NT2/D1 (cell line): ENCODE results near the gene CHRNA1.

Experiments
- DNase-seq: peaks from one replicate; pipeline ENCODE4 v3.0.0-alpha.2; 2011; ENCODE audit warnings: low read depth, low spot score
- H3K27me3 ChIP-seq: 2 replicates; pipeline ENCODE4 v1.6.0; 2011; ENCODE audit warnings: mild to moderate bottlenecking; ENCODE audit not compliant: insufficient read length, insufficient read depth
- H3K36me3 ChIP-seq: 2 replicates; pipeline ENCODE4 v1.6.1; 2011; ENCODE audit warnings: mild to moderate bottlenecking, low read length, mixed read lengths; ENCODE audit not compliant: insufficient read depth, insufficient read length
- H3K4me1 ChIP-seq: 2 replicates; pipeline ENCODE4 v1.5.1; 2011; ENCODE audit not compliant: insufficient read depth, insufficient read length
- H3K4me3 ChIP-seq: 2 replicates; pipeline ENCODE4 v1.5.1; 2011; ENCODE audit warnings: low read depth; ENCODE audit not compliant: insufficient read length
- H3K9ac ChIP-seq: 2 replicates; pipeline ENCODE4 v1.6.0; 2011; ENCODE audit warnings: low read depth; ENCODE audit not compliant: insufficient read length
- H3K9me3 ChIP-seq: 2 replicates; pipeline ENCODE4 v1.5.1; 2011; ENCODE audit warnings: mild to moderate bottlenecking, low read length; ENCODE audit not compliant: insufficient read depth
- SUZ12 ChIP-seq: IDR thresholded peaks from 2 replicates; pipeline ENCODE4 v1.6.1; 2011; ENCODE audit not compliant: insufficient read length, insufficient read depth; ENCODE audit errors: extremely low read depth
- YY1 ChIP-seq: IDR thresholded peaks from 2 replicates; pipeline ENCODE4 v1.6.1; 2011; ENCODE audit not compliant: insufficient read length, insufficient read depth
- ZNF274 ChIP-seq: IDR thresholded peaks from 2 replicates; pipeline ENCODE4 v1.6.1; 2011; ENCODE audit warnings: mild to moderate bottlenecking, low read depth, low read length

Gene CHRNA1

GRCh38 chr2:174797781-174798276 is 33.6 kb upstream of the CHRNA1 start:
- peaks cover 21% of the 10 kb centered on the region for H3K36me3 ChIP-seq
- DNase-seq, result no peak
- TF ChIP-seq SUZ12 (no peak), YY1 (no peak), ZNF274 (no peak)
- no peaks in the 10 kb centered on the region for H3K9me3 ChIP-seq
- H3K4me1 ChIP-seq, result no peaks in the 10 kb centered on the region
- no peak overlapping the region for H3K4me3 ChIP-seq
- no peak overlapping the region for H3K9ac ChIP-seq
- no peaks in the 10 kb centered on the region for H3K27me3 ChIP-seq

- TF ChIP-seq ZNF274 (no peak), YY1 (no peak), SUZ12 (no peak)
- Histone ChIP-seq H3K9ac (no peak overlapping the region), H3K4me3 (no peak overlapping the region), H3K36me3 (peaks cover 16% of the 10 kb centered on the region), H3K4me1 (peaks cover 4% of the 10 kb centered on the region), H3K9me3 (no peaks in the 10 kb centered on the region), H3K27me3 (no peaks in the 10 kb centered on the region)
- peak; percentile 88 for DNase-seq
Observed at GRCh38 chr2:174796319-174796771, 32.1 kb upstream of the CHRNA1 start.

GRCh38 chr2:174794851-174795374 is 30.6 kb upstream of the CHRNA1 start:
- Histone ChIP-seq H3K4me3 (no peak overlapping the region), H3K9me3 (no peaks in the 10 kb centered on the region; the same call in 1 of the 2 replicates), H3K9ac (no peak overlapping the region), H3K36me3 (peaks cover 10% of the 10 kb centered on the region), H3K27me3 (no peaks in the 10 kb centered on the region), H3K4me1 (peaks cover 4% of the 10 kb centered on the region)
- no peak for TF ChIP-seq ZNF274
- TF ChIP-seq SUZ12, result no peak
- TF ChIP-seq YY1, result no peak
- no peak for DNase-seq

- no peaks in the 10 kb centered on the region for H3K27me3 ChIP-seq
- no peak overlapping the region for H3K9ac ChIP-seq
- peaks cover 10% of the 10 kb centered on the region; the same call in 1 of the 2 replicates for H3K9me3 ChIP-seq
- no peaks in the 10 kb centered on the region for H3K36me3 ChIP-seq
- H3K4me1 ChIP-seq, result peaks cover 7% of the 10 kb centered on the region
- TF ChIP-seq SUZ12 (no peak), YY1 (no peak), ZNF274 (no peak)
- no peak overlapping the region for H3K4me3 ChIP-seq
- no peak for DNase-seq
Observed at GRCh38 chr2:174792309-174793025, 28.2 kb upstream of the CHRNA1 start.

GRCh38 chr2:174791746-174792280 is 27.5 kb upstream of the CHRNA1 start:
- Histone ChIP-seq H3K9me3 (peaks cover 10% of the 10 kb centered on the region; the same call in 1 of the 2 replicates), H3K4me1 (peaks cover 7% of the 10 kb centered on the region), H3K27me3 (no peaks in the 10 kb centered on the region), H3K36me3 (no peaks in the 10 kb centered on the region), H3K4me3 (no peak overlapping the region), H3K9ac (no peak overlapping the region)
- no peak for TF ChIP-seq YY1
- TF ChIP-seq ZNF274, result no peak
- no peak for TF ChIP-seq SUZ12
- DNase-seq, result no peak

GRCh38 chr2:174791020-174791419 is 26.7 kb upstream of the CHRNA1 start:
- no peak for TF ChIP-seq YY1
- TF ChIP-seq SUZ12, result no peak
- no peak for TF ChIP-seq ZNF274
- Histone ChIP-seq H3K4me3 (no peak overlapping the region), H3K9me3 (peaks cover 10% of the 10 kb centered on the region; the same call in 1 of the 2 replicates), H3K9ac (no peak overlapping the region), H3K27me3 (no peaks in the 10 kb centered on the region), H3K4me1 (peaks cover 10% of the 10 kb centered on the region), H3K36me3 (no peaks in the 10 kb centered on the region)
- DNase-seq, result no peak

- Histone ChIP-seq H3K27me3 (no peaks in the 10 kb centered on the region), H3K9me3 (peaks cover 10% of the 10 kb centered on the region; the same call in 1 of the 2 replicates), H3K4me3 (no peak overlapping the region), H3K36me3 (no peaks in the 10 kb centered on the region), H3K9ac (no peak overlapping the region), H3K4me1 (peaks cover 12% of the 10 kb centered on the region)
- no peak for DNase-seq
- TF ChIP-seq ZNF274 (no peak), YY1 (no peak), SUZ12 (no peak)
Observed at GRCh38 chr2:174789001-174789400, 24.7 kb upstream of the CHRNA1 start.
